Endothelial cell of hepatic sinusoid (primary cell): Measurements from ENCODE around the gene KLK15.
"Not testable (repeated sequence)": the region's sequence is repeated elsewhere in the genome, so short reads cannot be mapped to it uniquely, and the experiment has no call there.

Experiments
- in situ Hi-C: cut with HindIII; loops from 2 replicates; pipeline ENCODE4 v1.10.0; 2017; ENCODE audit warnings: low sequenced_read_pairs

The KLK15 gene

GRCh38 chr19:50797781-50798658, 35.4 kb downstream of the KLK15 start:
- in situ Hi-C loops, result no loop called here

GRCh38 chr19:50797429-50797780, 36.0 kb downstream of the KLK15 start:
- in situ Hi-C loops, result no loop called here

- in situ Hi-C loops, result no loop called here
Observed at GRCh38 chr19:50796634-50797428, 36.5 kb downstream of the KLK15 start.

GRCh38 chr19:50796128-50796633, 37.2 kb downstream of the KLK15 start:
- in situ Hi-C loops, result no loop called here

- in situ Hi-C loops, result no loop called here
Observed at GRCh38 chr19:50795664-50796073, 37.7 kb downstream of the KLK15 start.

GRCh38 chr19:50794876-50795663, 38.3 kb downstream of the KLK15 start:
- in situ Hi-C loops, result no loop called here

- in situ Hi-C loops, result no loop called here
Observed at GRCh38 chr19:50794074-50794875, 39.1 kb downstream of the KLK15 start.

GRCh38 chr19:50793558-50794065, 39.8 kb downstream of the KLK15 start:
- in situ Hi-C loops, result no loop called here

- in situ Hi-C loops, result no loop called here
Observed at GRCh38 chr19:50792272-50793250, 40.8 kb downstream of the KLK15 start.

GRCh38 chr19:50791594-50792271, 41.6 kb downstream of the KLK15 start:
- in situ Hi-C loops, result no loop called here

GRCh38 chr19:50790922-50791467, 42.4 kb downstream of the KLK15 start:
- in situ Hi-C loops, result no loop called here

- in situ Hi-C loops, result no loop called here
Observed at GRCh38 chr19:50790396-50790795, 43.0 kb downstream of the KLK15 start, which contains the start of gene ACP4. ACP4 (plus strand) TSS chr19:50790415; CDS start chr19:50790415, 0 bp downstream.

- in situ Hi-C loops, result no loop called here
Observed at GRCh38 chr19:50785329-50785728, 48.0 kb downstream of the KLK15 start.

GRCh38 chr19:50784710-50785109, 48.7 kb downstream of the KLK15 start:
- in situ Hi-C loops, result no loop called here

GRCh38 chr19:50783848-50784152, 49.6 kb downstream of the KLK15 start:
- in situ Hi-C loops, result not testable (repeated sequence)

- in situ Hi-C loops, result no loop called here
Observed at GRCh38 chr19:50780753-50781435, 52.5 kb downstream of the KLK15 start.
